Measurements from ENCODE around the gene THADA. TPM values are rescaled to one million over a fixed set of nuclear protein-coding genes. Genes with fewer than 3 reads are reported as not detected.
"Not testable (repeated sequence)": the region's sequence is repeated elsewhere in the genome, so short reads cannot be mapped to it uniquely, and the experiment has no call there.

Gene THADA
- total RNA-seq, 4 donors from 2014 or later, result 26.2 to 58.3 (median 29.7) TPM

GRCh38 chr2:43391201-43391877 is 204.5 kb downstream of the THADA start:
- WGBS, result 31% methylated on average over 2 of the region's 2 CpGs
- no peak for DNase-seq (ENCODE audit: low spot score in 2 of 2)
- no peaks in the 10 kb centered on the region for H3K27me3 ChIP-seq
- no peak overlapping the region for H3K4me3 ChIP-seq
- peaks cover 34% of the 10 kb centered on the region for H3K4me1 ChIP-seq
- H3K9me3 ChIP-seq, result no peaks in the 10 kb centered on the region
- H3K36me3 ChIP-seq, result peaks cover 2% of the 10 kb centered on the region
- peak overlapping the region; percentile 75 for H3K27ac ChIP-seq
- no peak for TF ChIP-seq EP300 (IDR thresholded peaks at IDR 0.05)
- TF ChIP-seq POLR2A (IDR thresholded peaks at IDR 0.05), result no peak
- no peak for TF ChIP-seq POLR2AphosphoS5 (IDR thresholded peaks at IDR 0.05)
- no peak for TF ChIP-seq CTCF (IDR thresholded peaks at IDR 0.05)

- WGBS, result 94% methylated on average over 6 of the region's 6 CpGs
- no peaks in the 10 kb centered on the region for H3K36me3 ChIP-seq
- no peaks in the 10 kb centered on the region for H3K27me3 ChIP-seq
- DNase-seq (ENCODE audit: low spot score in 2 of 2), result no peak
- H3K27ac ChIP-seq, result no peak overlapping the region
- peaks cover 34% of the 10 kb centered on the region for H3K4me1 ChIP-seq
- TF ChIP-seq EP300 (IDR thresholded peaks at IDR 0.05) (no peak), POLR2A (IDR thresholded peaks at IDR 0.05) (no peak), POLR2AphosphoS5 (IDR thresholded peaks at IDR 0.05) (no peak), CTCF (IDR thresholded peaks at IDR 0.05) (no peak)
- no peaks in the 10 kb centered on the region for H3K9me3 ChIP-seq
- H3K4me3 ChIP-seq, result no peak overlapping the region
Observed at GRCh38 chr2:43389581-43390466, 206.0 kb downstream of the THADA start.

- H3K27ac ChIP-seq, result no peak overlapping the region
- H3K9me3 ChIP-seq, result no peaks in the 10 kb centered on the region
- DNase-seq (ENCODE audit: low spot score in 2 of 2), result no peak
- H3K4me3 ChIP-seq, result no peak overlapping the region
- TF ChIP-seq POLR2A (IDR thresholded peaks at IDR 0.05), result no peak
- no peak for TF ChIP-seq CTCF (IDR thresholded peaks at IDR 0.05)
- no peak for TF ChIP-seq POLR2AphosphoS5 (IDR thresholded peaks at IDR 0.05)
- TF ChIP-seq EP300 (IDR thresholded peaks at IDR 0.05), result no peak
- H3K4me1 ChIP-seq, result peaks cover 34% of the 10 kb centered on the region
- H3K36me3 ChIP-seq, result no peaks in the 10 kb centered on the region
- H3K27me3 ChIP-seq, result no peaks in the 10 kb centered on the region
- 83% methylated on average over 2 of the region's 2 CpGs for WGBS
Observed at GRCh38 chr2:43388371-43388770, 207.5 kb downstream of the THADA start.

GRCh38 chr2:43387092-43388062 is 208.5 kb downstream of the THADA start:
- Histone ChIP-seq H3K27ac (no peak overlapping the region), H3K9me3 (no peaks in the 10 kb centered on the region), H3K36me3 (no peaks in the 10 kb centered on the region), H3K27me3 (no peaks in the 10 kb centered on the region), H3K4me1 (peaks cover 30% of the 10 kb centered on the region), H3K4me3 (no peak overlapping the region)
- WGBS, result 80% methylated on average over 7 of the region's 7 CpGs
- DNase-seq (ENCODE audit: low spot score in 2 of 2), result no peak
- no peak for TF ChIP-seq POLR2AphosphoS5 (IDR thresholded peaks at IDR 0.05)
- no peak for TF ChIP-seq EP300 (IDR thresholded peaks at IDR 0.05)
- no peak for TF ChIP-seq CTCF (IDR thresholded peaks at IDR 0.05)
- TF ChIP-seq POLR2A (IDR thresholded peaks at IDR 0.05), result no peak

GRCh38 chr2:43386679-43387078 is 209.2 kb downstream of the THADA start:
- H3K9me3 ChIP-seq; H3K27me3 ChIP-seq; H3K36me3 ChIP-seq; DNase-seq (ENCODE audit: low spot score in 2 of 2); H3K4me3 ChIP-seq; H3K27ac ChIP-seq: not testable (repeated sequence)
- peaks cover 25% of the 10 kb centered on the region for H3K4me1 ChIP-seq
- WGBS, result 96% methylated on average over 9 of the region's 9 CpGs

All from suprapubic skin (tissue), 4 donors.